CD4-positive, alpha-beta T cell treated with Interleukin-4 for 1 hour (primary cell): Measurements from ENCODE around the gene RCOR2.

Source experiments
- DNase-seq, 2 donors: peaks; one replicate each; pipeline ENCODE4 v3.0.0-alpha.2; 2020 to 2022

The RCOR2 gene

GRCh38 chr11:63922673-63923192, 5.8 kb upstream of the RCOR2 start:
- DNase-seq = no peak

GRCh38 chr11:63920939-63921417, 4.0 kb upstream of the RCOR2 start:
- peak; percentile 25 to 29 for DNase-seq

- DNase-seq = no peak
Measured at GRCh38 chr11:63920126-63920938, 3.4 kb upstream of the RCOR2 start.

GRCh38 chr11:63919267-63920125, 2.5 kb upstream of the RCOR2 start:
- DNase-seq = no peak

- DNase-seq = no peak
Measured at GRCh38 chr11:63918507-63919191, 1.7 kb upstream of the RCOR2 start.

- peak; percentile 28 to 40 for DNase-seq
Measured at GRCh38 chr11:63917692-63918506, 935 bp upstream of the RCOR2 start.

GRCh38 chr11:63915961-63916836, 765 bp downstream of the RCOR2 start:
- peak in 1 of 2 donors; percentile 19 for DNase-seq

GRCh38 chr11:63914896-63915691, 1.9 kb downstream of the RCOR2 start:
- no peak for DNase-seq

- no peak for DNase-seq
Measured at GRCh38 chr11:63913866-63914830, 2.8 kb downstream of the RCOR2 start.

- DNase-seq = no peak
Measured at GRCh38 chr11:63912678-63913077, 4.3 kb downstream of the RCOR2 start.

- DNase-seq = no peak
Measured at GRCh38 chr11:63911876-63912275, 5.1 kb downstream of the RCOR2 start.

- DNase-seq = no peak
Measured at GRCh38 chr11:63911440-63911839, 5.5 kb downstream of the RCOR2 start.

GRCh38 chr11:63910675-63911074, 6.3 kb downstream of the RCOR2 start:
- DNase-seq = no peak

- no peak for DNase-seq
Measured at GRCh38 chr11:63909591-63910506, 7.1 kb downstream of the RCOR2 start.

GRCh38 chr11:63908631-63909401, 8.1 kb downstream of the RCOR2 start:
- DNase-seq = no peak

GRCh38 chr11:63907808-63908530, 9.0 kb downstream of the RCOR2 start:
- DNase-seq = no peak
